K562 (cell line): ENCODE measurements around the gene ORC1. TPM values are rescaled to one million over a fixed set of nuclear protein-coding genes. Genes with fewer than 3 reads are reported as not detected.

ENCODE experiments used
- GMEB1 ChIP-seq: fragments of 250-450 bp; sonication (Bioruptor Pico); IDR thresholded peaks from 2 replicates; pipeline ENCODE4 v1.4.0; 2020; ENCODE audit warnings: mild to moderate bottlenecking
- MBD1 ChIP-seq: fragments of 250-450 bp; sonication (Bioruptor Pico); IDR thresholded peaks from 2 replicates; pipeline ENCODE4 v1.8.0; 2022; ENCODE audit warnings: inconsistent platforms
- MEIS2 ChIP-seq: fragments of 450-650 bp; IDR thresholded peaks from 2 replicates; pipeline ENCODE4 v1.6.1; 2014; ENCODE audit warnings: mild to moderate bottlenecking; ENCODE audit not compliant: partially characterized antibody
- NFRKB ChIP-seq: fragments of 450-650 bp; IDR thresholded peaks from 2 replicates; pipeline ENCODE4 v1.6.1; 2016; ENCODE audit warnings: low read depth
- NUFIP1 ChIP-seq: fragments of 450-650 bp; IDR thresholded peaks from 2 replicates; pipeline ENCODE4 v1.6.1; 2018; ENCODE audit not compliant: partially characterized antibody
- ZNF143 ChIP-seq: sonication (generic); formaldehyde crosslinking; IDR thresholded peaks from 2 replicates; pipeline ENCODE4 v1.9.0; 2022; ENCODE audit warnings: mild to moderate bottlenecking, missing genetic modification reagents
- ZNF436 ChIP-seq: fragments of 250-450, 450-650 bp; sonication (Bioruptor Pico); formaldehyde crosslinking; IDR thresholded peaks from 2 replicates; pipeline ENCODE4 v1.7.0; 2020; ENCODE audit warnings: mild to moderate bottlenecking
- polyA plus RNA-seq, 8 experiments: library from polyadenylated mRNA; depleted of rRNA in 4 of 8; stranded (reverse) in 5 of 8; unstranded in 3 of 8; fragments of >200 nt; fragmentation: Nextera tagmentation in 2 of 8; fragmentation: Illumina TruSeq in 1 of 8; extraction: Ambion mirVana in 2 of 8; extraction: Trizol in 1 of 8; gene quantifications; 2 replicates each; pipeline versions ENCODE4 v1.2.1 to v1.2.3, GENCODE V29; 2011 to 2014; ENCODE audit warnings: inconsistent platforms in 1 of 8, missing spikeins in 1 of 8
- total RNA-seq, 7 experiments: library from RNA; depleted of rRNA in 6 of 7; stranded (reverse); fragments of >200 nt in 6 of 7; fragmentation: Illumina TruSeq in 2 of 7; extraction: Trizol in 2 of 7; gene quantifications; 2 replicates each; pipeline versions ENCODE4 v1.2.1 to v1.2.3, GENCODE V29; 2011 to 2021; ENCODE audit warnings: low replicate concordance in 1 of 7
- TF ChIP-seq, protein P1 (sequence below): IDR thresholded peaks from 2 replicates; pipeline ENCODE4 v1.6.1; 2011; ENCODE audit not compliant: insufficient read length; ENCODE audit errors: extremely low read depth

Gene ORC1
- total and polyA plus RNA-seq, 9 of the 15 experiments (the other 6 are each of a cell fraction or from before 2014, with no cell fraction given), result 26.4 to 91.6 (median 69.7) TPM

DNA sequence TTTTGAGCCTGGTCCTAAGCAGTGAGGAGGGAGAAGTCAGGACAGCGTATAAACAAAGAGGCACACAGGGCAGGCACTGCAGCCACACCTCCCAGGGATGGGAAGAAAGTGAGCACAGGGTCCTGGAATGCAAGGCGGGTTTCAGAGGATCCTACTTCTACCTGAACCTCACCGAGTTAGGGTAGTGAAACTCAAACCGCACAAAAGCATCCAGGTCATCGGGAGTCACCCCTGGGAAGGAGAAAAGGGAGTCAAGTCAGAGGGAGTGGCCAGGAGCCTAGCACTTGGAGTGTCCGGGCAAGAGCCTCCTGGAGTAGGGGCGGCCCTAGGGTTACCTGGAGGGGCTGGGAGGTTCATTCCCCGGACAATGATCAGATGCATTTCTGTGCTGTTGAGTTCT is 48.8 kb downstream of the ORC1 start (continued):
- TF ChIP-seq, protein P1, sequence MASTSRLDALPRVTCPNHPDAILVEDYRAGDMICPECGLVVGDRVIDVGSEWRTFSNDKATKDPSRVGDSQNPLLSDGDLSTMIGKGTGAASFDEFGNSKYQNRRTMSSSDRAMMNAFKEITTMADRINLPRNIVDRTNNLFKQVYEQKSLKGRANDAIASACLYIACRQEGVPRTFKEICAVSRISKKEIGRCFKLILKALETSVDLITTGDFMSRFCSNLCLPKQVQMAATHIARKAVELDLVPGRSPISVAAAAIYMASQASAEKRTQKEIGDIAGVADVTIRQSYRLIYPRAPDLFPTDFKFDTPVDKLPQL, result no peak
- no peak for TF ChIP-seq ZNF436 (CRISPR knock-in tag)
- TF ChIP-seq GMEB1 (CRISPR knock-in tag), result no peak
- TF ChIP-seq MEIS2, result no peak
- TF ChIP-seq MBD1 (CRISPR knock-in tag), result no peak
- TF ChIP-seq ZNF143 (CRISPR knock-in tag), result no peak
- TF ChIP-seq NUFIP1, result no peak
- no peak for TF ChIP-seq NFRKB
